ENCODE measurements around the gene CIAPIN1.

Gene CIAPIN1

GRCh38 chr16:57482845-57483545, 35.8 kb upstream of the CIAPIN1 start:
- Histone ChIP-seq H3K36me3 (ENCODE audit: control insufficient read depth in 2 of 2, insufficient read depth in 2 of 2, low read length in 2 of 2) (no peaks in the 10 kb centered on the region), H3K27me3 (ENCODE audit: control insufficient read depth in 2 of 2, insufficient read depth in 2 of 2, low read length in 2 of 2) (no peaks in the 10 kb centered on the region), H3K27ac (ENCODE audit: low read depth in 2 of 2, low read length in 2 of 2) (no peak overlapping the region), H3K4me3 (ENCODE audit: low read length in 2 of 2) (no peak overlapping the region), H3K9me3 (ENCODE audit: control insufficient read depth in 2 of 2, low read length in 2 of 2) (no peaks in the 10 kb centered on the region), H3K9ac (ENCODE audit: low read depth in 1 of 2, low read length in 2 of 2) (no peak overlapping the region), H3K4me1 (ENCODE audit: control insufficient read depth in 2 of 2, insufficient read depth in 2 of 2, low read length in 2 of 2) (peaks cover 32 to 48% of the 10 kb centered on the region in 2 donors)

GRCh38 chr16:57481421-57481820, 34.2 kb upstream of the CIAPIN1 start:
- Histone ChIP-seq H3K9me3 (ENCODE audit: control insufficient read depth in 2 of 2, low read length in 2 of 2) (no peaks in the 10 kb centered on the region), H3K4me1 (ENCODE audit: control insufficient read depth in 2 of 2, insufficient read depth in 2 of 2, low read length in 2 of 2) (peaks cover 36 to 45% of the 10 kb centered on the region in 2 donors), H3K9ac (ENCODE audit: low read depth in 1 of 2, low read length in 2 of 2) (no peak overlapping the region), H3K27me3 (ENCODE audit: control insufficient read depth in 2 of 2, insufficient read depth in 2 of 2, low read length in 2 of 2) (no peaks in the 10 kb centered on the region), H3K27ac (ENCODE audit: low read depth in 2 of 2, low read length in 2 of 2) (peak overlapping the region in 1 of 2 donors; percentile 91), H3K36me3 (ENCODE audit: control insufficient read depth in 2 of 2, insufficient read depth in 2 of 2, low read length in 2 of 2) (peaks cover 0 to 5% of the 10 kb centered on the region in 2 donors), H3K4me3 (ENCODE audit: low read length in 2 of 2) (no peak overlapping the region)

GRCh38 chr16:57480754-57481230, 33.6 kb upstream of the CIAPIN1 start:
- H3K27ac ChIP-seq (ENCODE audit: low read depth in 2 of 2, low read length in 2 of 2) = peak overlapping the region; percentile 91 to 92
- H3K4me1 ChIP-seq (ENCODE audit: control insufficient read depth in 2 of 2, insufficient read depth in 2 of 2, low read length in 2 of 2) = peaks cover 39 to 44% of the 10 kb centered on the region in 2 donors
- H3K9ac ChIP-seq (ENCODE audit: low read depth in 1 of 2, low read length in 2 of 2) = peak overlapping the region; percentile 14 to 70
- H3K27me3 ChIP-seq (ENCODE audit: control insufficient read depth in 2 of 2, insufficient read depth in 2 of 2, low read length in 2 of 2) = no peaks in the 10 kb centered on the region
- H3K36me3 ChIP-seq (ENCODE audit: control insufficient read depth in 2 of 2, insufficient read depth in 2 of 2, low read length in 2 of 2) = peaks cover 2 to 5% of the 10 kb centered on the region in 2 donors
- peak overlapping the region in 1 of 2 donors; percentile 26 for H3K4me3 ChIP-seq (ENCODE audit: low read length in 2 of 2)
- no peaks in the 10 kb centered on the region for H3K9me3 ChIP-seq (ENCODE audit: control insufficient read depth in 2 of 2, low read length in 2 of 2)

GRCh38 chr16:57479976-57480753, 33.0 kb upstream of the CIAPIN1 start:
- Histone ChIP-seq H3K27me3 (ENCODE audit: control insufficient read depth in 2 of 2, insufficient read depth in 2 of 2, low read length in 2 of 2) (no peaks in the 10 kb centered on the region), H3K36me3 (ENCODE audit: control insufficient read depth in 2 of 2, insufficient read depth in 2 of 2, low read length in 2 of 2) (peaks cover 2 to 7% of the 10 kb centered on the region in 2 donors), H3K27ac (ENCODE audit: low read depth in 2 of 2, low read length in 2 of 2) (peak overlapping the region; percentile 91 to 92), H3K9ac (ENCODE audit: low read depth in 1 of 2, low read length in 2 of 2) (peak overlapping the region; percentile 65 to 70), H3K4me3 (ENCODE audit: low read length in 2 of 2) (peak overlapping the region; percentile 70 to 76), H3K4me1 (ENCODE audit: control insufficient read depth in 2 of 2, insufficient read depth in 2 of 2, low read length in 2 of 2) (peaks cover 34 to 37% of the 10 kb centered on the region in 2 donors), H3K9me3 (ENCODE audit: control insufficient read depth in 2 of 2, low read length in 2 of 2) (no peaks in the 10 kb centered on the region)

GRCh38 chr16:57479205-57479975, 32.2 kb upstream of the CIAPIN1 start:
- peaks cover 30 to 32% of the 10 kb centered on the region in 2 donors for H3K4me1 ChIP-seq (ENCODE audit: control insufficient read depth in 2 of 2, insufficient read depth in 2 of 2, low read length in 2 of 2)
- H3K27ac ChIP-seq (ENCODE audit: low read depth in 2 of 2, low read length in 2 of 2) = peak overlapping the region; percentile 91 to 92
- H3K27me3 ChIP-seq (ENCODE audit: control insufficient read depth in 2 of 2, insufficient read depth in 2 of 2, low read length in 2 of 2) = no peaks in the 10 kb centered on the region
- H3K36me3 ChIP-seq (ENCODE audit: control insufficient read depth in 2 of 2, insufficient read depth in 2 of 2, low read length in 2 of 2) = peaks cover 6 to 14% of the 10 kb centered on the region in 2 donors
- peak overlapping the region; percentile 65 to 76 for H3K9ac ChIP-seq (ENCODE audit: low read depth in 1 of 2, low read length in 2 of 2)
- peak overlapping the region; percentile 70 to 76 for H3K4me3 ChIP-seq (ENCODE audit: low read length in 2 of 2)
- H3K9me3 ChIP-seq (ENCODE audit: control insufficient read depth in 2 of 2, low read length in 2 of 2) = no peaks in the 10 kb centered on the region

- H3K9ac ChIP-seq (ENCODE audit: low read depth in 1 of 2, low read length in 2 of 2) = peak overlapping the region; percentile 65 to 76
- H3K27me3 ChIP-seq (ENCODE audit: control insufficient read depth in 2 of 2, insufficient read depth in 2 of 2, low read length in 2 of 2) = no peaks in the 10 kb centered on the region
- H3K4me3 ChIP-seq (ENCODE audit: low read length in 2 of 2) = peak overlapping the region; percentile 70 to 76
- peak overlapping the region; percentile 91 to 92 for H3K27ac ChIP-seq (ENCODE audit: low read depth in 2 of 2, low read length in 2 of 2)
- H3K9me3 ChIP-seq (ENCODE audit: control insufficient read depth in 2 of 2, low read length in 2 of 2) = no peaks in the 10 kb centered on the region
- peaks cover 29 to 30% of the 10 kb centered on the region in 2 donors for H3K4me1 ChIP-seq (ENCODE audit: control insufficient read depth in 2 of 2, insufficient read depth in 2 of 2, low read length in 2 of 2)
- H3K36me3 ChIP-seq (ENCODE audit: control insufficient read depth in 2 of 2, insufficient read depth in 2 of 2, low read length in 2 of 2) = peaks cover 13 to 22% of the 10 kb centered on the region in 2 donors
Measured at GRCh38 chr16:57478396-57479204, 31.4 kb upstream of the CIAPIN1 start.

- Histone ChIP-seq H3K9me3 (ENCODE audit: control insufficient read depth in 2 of 2, low read length in 2 of 2) (no peaks in the 10 kb centered on the region), H3K27me3 (ENCODE audit: control insufficient read depth in 2 of 2, insufficient read depth in 2 of 2, low read length in 2 of 2) (no peaks in the 10 kb centered on the region), H3K27ac (ENCODE audit: low read depth in 2 of 2, low read length in 2 of 2) (no peak overlapping the region), H3K4me3 (ENCODE audit: low read length in 2 of 2) (no peak overlapping the region), H3K36me3 (ENCODE audit: control insufficient read depth in 2 of 2, insufficient read depth in 2 of 2, low read length in 2 of 2) (peaks cover 21 to 27% of the 10 kb centered on the region in 2 donors), H3K9ac (ENCODE audit: low read depth in 1 of 2, low read length in 2 of 2) (no peak overlapping the region), H3K4me1 (ENCODE audit: control insufficient read depth in 2 of 2, insufficient read depth in 2 of 2, low read length in 2 of 2) (peaks cover 30% of the 10 kb centered on the region in 2 donors)
Measured at GRCh38 chr16:57477531-57478202, 30.5 kb upstream of the CIAPIN1 start.

GRCh38 chr16:57476546-57477410, 29.6 kb upstream of the CIAPIN1 start:
- no peaks in the 10 kb centered on the region for H3K9me3 ChIP-seq (ENCODE audit: control insufficient read depth in 2 of 2, low read length in 2 of 2)
- H3K36me3 ChIP-seq (ENCODE audit: control insufficient read depth in 2 of 2, insufficient read depth in 2 of 2, low read length in 2 of 2) = peaks cover 25 to 31% of the 10 kb centered on the region in 2 donors
- no peak overlapping the region for H3K9ac ChIP-seq (ENCODE audit: low read depth in 1 of 2, low read length in 2 of 2)
- H3K27ac ChIP-seq (ENCODE audit: low read depth in 2 of 2, low read length in 2 of 2) = no peak overlapping the region
- no peak overlapping the region for H3K4me3 ChIP-seq (ENCODE audit: low read length in 2 of 2)
- peaks cover 35 to 39% of the 10 kb centered on the region in 2 donors for H3K4me1 ChIP-seq (ENCODE audit: control insufficient read depth in 2 of 2, insufficient read depth in 2 of 2, low read length in 2 of 2)
- H3K27me3 ChIP-seq (ENCODE audit: control insufficient read depth in 2 of 2, insufficient read depth in 2 of 2, low read length in 2 of 2) = no peaks in the 10 kb centered on the region

Measured in mucosa of rectum (tissue), 2 donors.